Measurements from ENCODE around the gene NTF3.

GRCh38 chr12:5460817-5461216, 28.9 kb downstream of the NTF3 start:
- TF ChIP-seq CTCF (IDR thresholded peaks at IDR 0.05) = no peak
- TF ChIP-seq EZH2 (IDR thresholded peaks at IDR 0.05; ENCODE audit: borderline replicate concordance, insufficient read depth, low read depth, low read length, poor library complexity, severe bottlenecking) = no peak

All from B cell (primary cell).